ENCODE measurements around the gene GRAMD4.

GRCh38 chr22:46610356-46610755, 9.8 kb upstream of the GRAMD4 start:
- TF ChIP-seq, protein P1, sequence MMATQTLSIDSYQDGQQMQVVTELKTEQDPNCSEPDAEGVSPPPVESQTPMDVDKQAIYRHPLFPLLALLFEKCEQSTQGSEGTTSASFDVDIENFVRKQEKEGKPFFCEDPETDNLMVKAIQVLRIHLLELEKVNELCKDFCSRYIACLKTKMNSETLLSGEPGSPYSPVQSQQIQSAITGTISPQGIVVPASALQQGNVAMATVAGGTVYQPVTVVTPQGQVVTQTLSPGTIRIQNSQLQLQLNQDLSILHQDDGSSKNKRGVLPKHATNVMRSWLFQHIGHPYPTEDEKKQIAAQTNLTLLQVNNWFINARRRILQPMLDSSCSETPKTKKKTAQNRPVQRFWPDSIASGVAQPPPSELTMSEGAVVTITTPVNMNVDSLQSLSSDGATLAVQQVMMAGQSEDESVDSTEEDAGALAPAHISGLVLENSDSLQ (IDR thresholded peaks at IDR 0.05) = no peak
- TF ChIP-seq ASH2L (IDR thresholded peaks at IDR 0.05; ENCODE audit: borderline replicate concordance, low read depth) (no peak), SP1 (IDR thresholded peaks at IDR 0.05; ENCODE audit: low read depth, low read length) (no peak), POLR2A (IDR thresholded peaks at IDR 0.05; ENCODE audit: low read depth, low read length) (no peak), POLR2AphosphoS5 (IDR thresholded peaks at IDR 0.05; ENCODE audit: low read length) (no peak), RB1 (IDR thresholded peaks at IDR 0.05; ENCODE audit: borderline replicate concordance) (no peak), EZH2 (IDR thresholded peaks at IDR 0.05; ENCODE audit: borderline replicate concordance, control insufficient read depth, low read depth, low read length) (no peak), CREB1 (IDR thresholded peaks at IDR 0.05; ENCODE audit: low read depth) (no peak), USF1 (IDR thresholded peaks at IDR 0.05; ENCODE audit: borderline replicate concordance, extremely low read length, insufficient read depth, low read depth, low read length) (no peak)
- TF ChIP-seq, protein P2, sequence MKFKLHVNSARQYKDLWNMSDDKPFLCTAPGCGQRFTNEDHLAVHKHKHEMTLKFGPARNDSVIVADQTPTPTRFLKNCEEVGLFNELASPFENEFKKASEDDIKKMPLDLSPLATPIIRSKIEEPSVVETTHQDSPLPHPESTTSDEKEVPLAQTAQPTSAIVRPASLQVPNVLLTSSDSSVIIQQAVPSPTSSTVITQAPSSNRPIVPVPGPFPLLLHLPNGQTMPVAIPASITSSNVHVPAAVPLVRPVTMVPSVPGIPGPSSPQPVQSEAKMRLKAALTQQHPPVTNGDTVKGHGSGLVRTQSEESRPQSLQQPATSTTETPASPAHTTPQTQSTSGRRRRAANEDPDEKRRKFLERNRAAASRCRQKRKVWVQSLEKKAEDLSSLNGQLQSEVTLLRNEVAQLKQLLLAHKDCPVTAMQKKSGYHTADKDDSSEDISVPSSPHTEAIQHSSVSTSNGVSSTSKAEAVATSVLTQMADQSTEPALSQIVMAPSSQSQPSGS (IDR thresholded peaks at IDR 0.05; ENCODE audit: low read length) = no peak
- TF ChIP-seq, protein P3, sequence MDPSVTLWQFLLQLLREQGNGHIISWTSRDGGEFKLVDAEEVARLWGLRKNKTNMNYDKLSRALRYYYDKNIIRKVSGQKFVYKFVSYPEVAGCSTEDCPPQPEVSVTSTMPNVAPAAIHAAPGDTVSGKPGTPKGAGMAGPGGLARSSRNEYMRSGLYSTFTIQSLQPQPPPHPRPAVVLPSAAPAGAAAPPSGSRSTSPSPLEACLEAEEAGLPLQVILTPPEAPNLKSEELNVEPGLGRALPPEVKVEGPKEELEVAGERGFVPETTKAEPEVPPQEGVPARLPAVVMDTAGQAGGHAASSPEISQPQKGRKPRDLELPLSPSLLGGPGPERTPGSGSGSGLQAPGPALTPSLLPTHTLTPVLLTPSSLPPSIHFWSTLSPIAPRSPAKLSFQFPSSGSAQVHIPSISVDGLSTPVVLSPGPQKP (IDR thresholded peaks at IDR 0.05; ENCODE audit: low read depth, low read length) = no peak
